GM12873 (cell line): ENCODE data around the gene ACYP1.

Experiments used
- CTCF ChIP-seq: IDR thresholded peaks from 2 replicates; pipeline ENCODE4 v1.5.1; 2012; ENCODE audit warnings: low read depth, mild to moderate bottlenecking, moderate library complexity, low read length, control low read depth; ENCODE audit not compliant: insufficient read depth; ENCODE audit errors: missing control alignments

The ACYP1 gene

GRCh38 chr14:75016815-75017214 is 47.0 kb downstream of the ACYP1 start:
- no peak for TF ChIP-seq CTCF

GRCh38 chr14:75015496-75015895 is 48.3 kb downstream of the ACYP1 start:
- TF ChIP-seq CTCF, result no peak

- TF ChIP-seq CTCF, result no peak
Observed at GRCh38 chr14:75013290-75013689, 50.5 kb downstream of the ACYP1 start.

- no peak for TF ChIP-seq CTCF
Observed at GRCh38 chr14:75011356-75011994, 52.3 kb downstream of the ACYP1 start.

- TF ChIP-seq CTCF, result no peak
Observed at GRCh38 chr14:75010472-75011093, 53.2 kb downstream of the ACYP1 start.

- no peak for TF ChIP-seq CTCF
Observed at GRCh38 chr14:75009176-75009575, 54.6 kb downstream of the ACYP1 start.

GRCh38 chr14:75005357-75005756 is 58.5 kb downstream of the ACYP1 start:
- no peak for TF ChIP-seq CTCF
